Right lung (tissue), 5 donors: Measurements from ENCODE around the gene PAXIP1. TPM values are rescaled to one million over a fixed set of nuclear protein-coding genes. Genes with fewer than 3 reads are reported as not detected.

ENCODE experiments used
- DNase-seq, 2 donors: peaks; one replicate each; pipeline ENCODE4 v3.0.0-alpha.2; 2013
- polyA plus RNA-seq, 5 donors: library from polyadenylated mRNA; unstranded; fragments of 120-200 nt; gene quantifications; one replicate each; pipeline versions ENCODE4 v1.2.1 to v1.2.3, GENCODE V29; 2013; ENCODE audit warnings: inconsistent platforms in 1 of 5, low replicate concordance in 1 of 5; ENCODE audit not compliant: insufficient read length in 5 of 5, insufficient read depth in 1 of 5

The PAXIP1 gene
- polyA plus RNA-seq, 5 donors: 15.4 to 24.4 (median 21.7) TPM

DNA sequence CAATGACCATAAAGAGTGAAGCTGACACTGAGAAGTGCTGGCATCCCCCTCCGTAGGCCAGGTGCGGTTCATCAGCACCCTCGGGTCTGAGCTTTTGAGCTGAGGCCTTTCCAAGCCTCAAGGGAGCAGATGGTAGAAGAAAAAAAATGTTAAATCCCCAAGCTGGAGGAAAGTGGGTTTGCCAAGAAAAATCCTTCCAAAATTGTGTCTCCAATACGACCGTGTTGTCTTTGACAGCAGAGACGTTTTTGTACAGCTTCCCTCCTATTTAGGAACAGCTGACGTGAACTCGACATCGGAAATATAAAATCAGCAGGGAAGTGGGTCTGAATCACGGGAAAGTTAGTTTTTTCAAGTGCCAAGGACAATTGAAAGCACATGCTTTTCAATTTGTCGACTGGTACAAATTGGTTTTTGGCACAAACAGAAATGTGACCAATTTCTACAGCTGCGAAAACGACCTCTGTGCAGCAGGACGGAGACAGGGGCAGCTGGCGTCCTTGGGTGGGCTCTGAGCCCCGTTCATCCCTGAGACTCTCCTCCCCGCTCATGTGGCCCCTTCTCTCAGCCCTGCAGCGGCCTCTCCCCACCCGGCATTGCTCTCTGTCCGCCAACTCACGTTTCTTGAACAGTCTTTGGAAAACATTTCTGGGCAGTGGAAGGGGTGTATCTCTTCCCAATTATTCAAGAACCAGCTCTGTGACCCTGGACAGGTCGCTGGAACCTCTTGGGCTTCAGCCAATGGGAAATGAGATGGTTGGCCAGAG lies 89.9 kb downstream of the PAXIP1 start:
- DNase-seq: peak; percentile 18

DNA sequence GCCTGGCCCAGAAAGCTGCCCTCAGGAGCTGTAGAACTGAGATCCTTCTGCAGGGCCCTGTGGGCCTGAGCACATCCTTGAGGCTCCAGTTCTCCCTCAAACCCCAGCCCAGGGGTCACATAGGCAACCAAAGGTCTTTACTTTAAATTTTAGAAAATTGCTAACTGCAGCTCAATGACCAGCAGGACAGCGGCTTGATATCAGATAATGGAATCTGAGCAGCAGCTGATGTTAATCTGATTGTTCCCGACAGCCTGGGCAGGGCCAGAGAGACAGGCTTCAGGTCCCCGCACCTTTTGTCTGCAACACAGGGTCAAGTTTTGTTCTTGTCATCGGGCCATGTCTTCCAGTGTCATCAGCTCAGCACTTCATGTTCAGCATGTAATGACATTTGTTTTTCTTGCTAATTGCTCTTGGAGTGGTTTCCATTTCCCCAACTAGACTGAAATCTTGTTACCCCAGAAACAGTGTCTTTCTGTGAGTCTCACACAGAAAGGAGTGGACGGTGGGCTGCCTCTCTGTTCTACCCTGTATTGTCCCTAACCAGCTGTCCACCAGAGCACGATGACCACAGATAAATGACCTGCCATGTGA lies 91.0 kb downstream of the PAXIP1 start:
- DNase-seq: no peak

DNA sequence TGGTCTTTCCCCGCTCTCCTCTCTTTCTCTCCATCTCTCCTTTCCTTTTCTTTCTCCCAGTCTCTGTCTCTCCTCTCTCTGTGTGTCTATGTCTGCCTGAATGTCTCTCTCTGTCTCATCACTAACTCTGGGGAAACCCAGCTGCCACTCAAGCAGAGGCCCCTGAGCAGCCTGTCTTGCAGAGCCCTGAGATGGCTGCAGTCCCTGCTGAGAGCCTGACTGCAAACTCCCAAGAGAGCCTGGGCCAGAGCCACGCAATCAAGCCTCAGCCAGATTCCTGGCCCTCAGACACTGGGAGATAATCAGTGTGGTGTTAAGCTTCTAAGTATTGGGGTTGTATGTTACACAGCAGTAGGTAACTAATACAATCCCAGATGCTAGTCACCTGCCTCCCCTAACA lies 91.5 kb downstream of the PAXIP1 start:
- no peak for DNase-seq

DNA sequence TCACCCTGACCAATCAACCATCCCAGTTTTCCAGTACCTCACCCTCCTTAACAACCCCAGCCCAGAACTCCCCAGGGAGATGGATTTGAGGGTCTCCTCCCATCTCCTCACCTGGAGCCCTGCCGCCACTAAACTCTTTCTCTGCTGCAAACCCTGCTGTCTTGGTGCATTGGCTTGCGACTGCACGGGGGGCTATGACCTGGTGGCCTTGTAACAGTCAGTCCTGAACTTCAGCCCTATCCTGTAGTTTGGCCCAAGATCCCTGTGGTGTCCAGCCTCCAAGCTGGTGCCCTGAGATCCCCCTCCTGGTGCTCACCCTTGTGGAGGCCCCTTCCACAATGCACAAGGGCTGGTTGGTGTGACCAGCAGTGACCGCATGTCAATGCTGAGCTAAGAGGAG lies 91.9 kb downstream of the PAXIP1 start:
- no peak for DNase-seq

GRCh38 chr7:154910125-154910524 lies 92.8 kb downstream of the PAXIP1 start:
- no peak for DNase-seq

GRCh38 chr7:154909241-154910105 lies 93.5 kb downstream of the PAXIP1 start:
- no peak for DNase-seq

DNA sequence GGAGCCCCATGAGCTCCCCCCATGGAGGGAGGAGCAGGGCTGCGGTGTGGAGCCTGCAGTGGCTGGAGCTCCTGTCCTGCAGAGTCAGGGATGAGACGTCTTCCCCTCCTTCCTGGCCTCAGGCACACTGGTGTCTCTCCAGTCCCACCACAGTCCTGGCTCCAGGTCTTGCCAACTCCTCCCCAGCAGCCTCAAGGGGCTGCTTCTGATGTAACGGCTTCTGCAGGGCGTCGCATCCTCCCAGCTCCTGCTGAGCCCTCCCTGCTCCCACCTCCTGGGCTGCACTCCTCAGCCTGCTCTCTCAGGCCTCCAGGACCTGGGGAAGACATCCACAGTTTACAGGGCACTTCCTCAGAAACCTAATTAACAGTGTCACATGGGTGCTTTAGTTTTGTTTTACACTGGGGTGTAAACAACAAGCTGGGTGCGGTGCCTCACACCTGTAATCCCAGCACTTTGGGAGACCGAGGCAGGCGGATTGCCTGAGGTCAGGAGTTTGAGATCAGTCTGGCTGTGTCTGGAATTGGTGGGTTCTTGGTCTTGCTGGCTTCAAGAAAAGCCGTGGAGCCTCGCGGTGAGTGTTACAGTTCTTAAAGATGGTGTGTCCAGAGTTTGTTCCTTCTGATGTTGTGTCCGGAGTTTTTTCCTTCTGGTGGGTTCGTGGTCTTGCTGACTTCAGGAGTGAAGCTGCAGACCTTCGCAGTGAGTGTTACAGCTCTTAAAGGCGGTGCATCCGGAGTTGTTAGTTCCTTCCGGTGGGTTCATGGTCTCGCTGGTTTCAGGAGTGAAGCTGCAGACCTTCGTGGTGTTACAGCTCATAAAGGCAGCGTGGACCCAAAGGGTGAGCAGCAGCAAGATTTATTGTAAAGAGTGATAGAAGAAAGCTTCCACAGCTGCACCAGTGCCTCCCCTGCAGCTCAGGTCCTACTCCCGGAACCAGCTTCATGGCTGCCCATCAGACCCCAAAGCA lies 95.0 kb downstream of the PAXIP1 start:
- DNase-seq: no peak

DNA sequence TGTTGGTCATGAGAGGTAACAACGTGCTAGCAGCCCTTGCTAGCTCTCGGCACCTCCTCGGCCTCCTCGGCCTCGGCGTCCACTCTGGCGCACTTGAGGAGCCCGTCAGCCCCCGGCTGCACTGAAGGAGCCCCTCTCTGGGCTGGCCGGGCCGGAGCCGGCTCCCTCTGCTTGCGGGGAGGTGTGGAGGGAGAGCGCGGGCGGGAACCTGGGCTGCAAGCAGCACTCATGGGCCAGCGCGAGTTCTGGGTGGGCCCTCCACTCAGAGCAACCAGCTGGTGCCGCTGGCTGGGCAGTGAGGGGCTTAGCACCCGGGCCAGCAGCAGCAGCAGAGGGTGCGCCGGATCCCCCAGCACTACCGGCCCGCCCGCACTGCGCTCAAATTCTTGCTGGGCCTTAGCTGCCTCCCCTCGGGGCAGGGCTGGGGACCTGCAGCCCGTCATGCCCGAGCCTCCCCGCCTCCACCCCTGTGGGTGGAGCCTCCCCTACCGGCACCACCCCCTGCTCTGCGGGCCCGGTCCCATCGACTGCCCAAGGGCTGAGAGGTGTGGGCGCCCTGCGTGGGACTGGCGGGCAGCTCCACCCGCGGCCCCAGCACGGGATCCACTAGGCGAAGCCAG lies 96.1 kb downstream of the PAXIP1 start:
- DNase-seq: no peak

- DNase-seq: no peak
Observed at GRCh38 chr7:154906201-154906600, 96.7 kb downstream of the PAXIP1 start.

- DNase-seq: no peak
Observed at GRCh38 chr7:154905615-154906014, 97.3 kb downstream of the PAXIP1 start.

DNA sequence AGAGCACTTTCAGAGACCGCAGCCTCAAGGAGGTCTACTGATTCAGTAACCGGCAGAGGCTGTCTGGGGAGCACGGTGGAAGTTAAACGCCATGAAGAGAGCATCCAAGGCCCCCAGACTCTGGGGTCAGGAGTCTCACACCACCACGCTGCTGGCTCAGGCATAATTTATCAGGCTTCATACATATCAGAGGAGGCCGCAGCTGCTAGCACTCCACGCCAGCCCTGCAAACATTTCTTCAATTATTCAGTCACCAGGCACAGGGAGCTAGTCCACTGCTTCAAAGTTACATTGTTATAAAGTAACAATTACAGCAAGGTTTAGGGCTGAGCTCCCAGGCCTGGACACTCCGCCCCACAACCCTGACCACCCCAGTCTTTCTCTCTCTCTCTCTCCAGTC lies 97.8 kb downstream of the PAXIP1 start:
- no peak for DNase-seq

DNA sequence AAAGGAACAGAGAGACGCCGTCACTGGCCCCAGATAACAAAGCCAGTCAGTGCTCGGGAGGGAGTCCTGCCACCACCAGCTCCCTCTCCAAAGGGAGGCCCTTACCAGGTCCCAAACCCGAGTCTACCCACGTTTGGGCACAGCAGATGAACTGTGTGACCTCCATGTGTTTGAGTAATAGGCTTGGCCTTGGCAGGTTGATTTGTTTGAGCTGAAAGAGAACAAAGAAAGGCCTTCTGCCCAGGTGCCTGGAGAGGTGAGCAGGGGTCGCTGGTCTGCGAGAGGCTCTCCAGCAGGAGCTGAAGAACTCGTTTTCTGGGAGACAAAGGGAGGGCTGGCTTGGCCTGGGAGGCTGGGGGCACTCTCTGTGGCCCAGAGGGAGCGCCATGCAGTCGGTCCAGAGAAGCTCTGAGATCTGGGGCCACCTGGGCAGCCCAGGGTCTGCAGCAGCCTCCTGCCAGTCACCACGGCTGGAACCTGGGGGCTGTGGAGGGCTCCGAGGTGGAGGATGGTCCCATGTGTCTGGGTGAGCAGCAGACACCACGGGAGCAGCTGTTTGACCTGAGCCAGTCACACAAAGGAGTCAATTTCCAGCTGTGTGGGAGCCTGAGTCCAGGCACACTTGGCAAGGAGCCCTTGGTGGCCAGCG lies 99.7 kb downstream of the PAXIP1 start:
- no peak for DNase-seq

DNA sequence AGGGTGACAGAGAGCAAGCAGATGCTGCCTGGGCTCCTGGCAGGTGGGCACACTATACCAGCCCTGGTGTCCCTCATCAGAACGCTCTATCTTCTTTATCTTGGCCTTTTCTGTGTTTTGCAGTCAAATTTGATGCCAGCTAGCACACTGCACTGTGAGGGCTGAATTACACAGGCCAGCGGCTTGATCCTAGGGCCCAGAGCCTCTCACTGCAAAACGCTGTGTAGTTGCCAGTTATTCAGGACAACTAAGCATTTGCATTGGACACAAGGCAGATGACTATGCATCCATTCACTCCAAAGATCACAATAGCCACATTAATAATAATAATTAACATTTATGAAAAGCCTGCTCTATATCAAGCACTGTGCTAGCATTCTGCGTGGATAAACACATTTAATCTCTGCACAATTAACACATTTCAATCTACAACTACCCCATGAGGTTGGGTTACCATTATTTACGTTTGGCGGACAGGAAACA lies 100.3 kb downstream of the PAXIP1 start:
- no peak for DNase-seq

DNA sequence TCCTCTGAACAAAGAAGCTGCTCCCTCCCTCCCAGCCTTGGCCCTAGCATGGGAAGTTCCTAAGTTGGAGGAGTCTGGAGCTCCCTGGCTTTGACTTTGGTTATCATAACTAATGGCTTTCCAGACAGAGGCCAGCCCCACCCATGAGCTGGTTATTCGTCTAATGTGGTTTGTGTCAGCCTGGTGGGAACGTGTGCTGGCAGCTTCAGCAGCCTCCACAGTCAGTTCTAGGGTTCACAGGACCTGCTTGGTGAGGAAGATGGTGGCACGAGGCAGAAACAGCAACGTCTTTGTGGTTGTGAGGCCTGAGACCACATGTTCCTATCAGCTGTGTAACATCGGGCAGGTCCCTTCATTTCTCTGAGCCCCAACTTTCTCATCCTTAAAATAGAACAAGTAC lies 103.1 kb downstream of the PAXIP1 start:
- DNase-seq: no peak

DNA sequence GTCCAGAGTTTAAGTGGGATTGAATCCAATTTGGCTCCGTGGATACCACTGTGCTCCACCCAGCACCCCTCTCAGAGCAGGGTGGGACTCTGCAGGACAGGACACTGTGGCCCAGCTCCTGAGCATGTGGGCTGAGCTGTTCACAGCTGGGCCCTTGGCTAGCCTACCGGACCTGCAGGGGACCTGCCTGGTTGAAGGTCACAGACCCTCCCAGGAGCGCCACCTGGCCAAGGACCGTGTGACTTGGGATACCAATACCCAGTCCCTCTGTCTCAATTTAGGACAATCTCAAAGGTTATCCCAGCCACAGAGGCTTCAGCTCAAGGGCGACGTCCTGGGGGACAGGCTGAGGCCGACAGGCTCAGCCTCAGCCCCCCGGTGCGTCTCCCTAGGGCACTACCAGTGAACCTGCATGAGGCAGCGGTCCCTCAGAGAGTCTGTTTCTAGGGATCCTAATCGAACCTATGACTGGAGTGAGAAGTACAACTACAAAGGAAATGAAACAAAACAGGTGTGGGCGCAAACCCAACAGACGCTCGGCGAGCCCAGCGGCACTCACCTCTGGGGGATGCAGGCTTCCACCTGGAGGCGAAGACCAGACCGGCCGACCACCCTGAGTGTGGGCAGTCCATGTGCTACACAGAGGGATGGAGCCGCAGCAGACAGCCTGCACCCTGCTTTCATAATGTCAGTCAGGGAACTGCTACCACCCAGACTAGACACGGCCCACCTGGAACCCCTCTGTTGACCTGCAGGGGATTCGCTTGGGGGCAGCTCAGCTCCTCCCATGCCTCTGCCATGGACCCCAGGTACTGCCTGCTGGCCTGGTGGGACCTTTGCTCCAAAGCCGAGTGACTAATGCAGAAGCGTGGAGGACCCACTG lies 103.7 kb downstream of the PAXIP1 start:
- no peak for DNase-seq

- DNase-seq: no peak
Observed at GRCh38 chr7:154896076-154896475, 106.8 kb downstream of the PAXIP1 start.
